ENCODE results near the gene OPCML.

OPCML gene

GRCh38 chr11:133350045-133350444, 182.3 kb downstream of the OPCML start:
- no peak for FAIRE-seq

DNA sequence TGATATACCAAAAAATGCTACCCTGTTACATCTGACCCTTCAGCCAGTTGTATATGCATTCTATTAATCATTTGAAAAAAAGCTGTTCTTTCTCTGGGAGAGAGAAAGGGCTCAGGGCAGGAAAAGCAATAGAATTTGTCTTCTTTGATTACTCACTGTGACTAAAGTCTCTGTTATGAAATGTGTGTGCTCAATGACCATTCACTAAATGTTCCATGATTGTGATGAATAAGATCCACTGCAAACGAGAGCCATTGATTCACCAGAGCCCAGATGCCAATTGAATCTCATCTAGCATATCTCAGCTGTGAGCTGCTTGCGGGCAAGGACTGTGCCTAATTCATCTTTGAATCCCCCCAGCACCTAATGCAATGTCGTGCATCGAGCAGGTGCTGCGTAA, 184.3 kb downstream of the OPCML start:
- FAIRE-seq = no peak

DNA sequence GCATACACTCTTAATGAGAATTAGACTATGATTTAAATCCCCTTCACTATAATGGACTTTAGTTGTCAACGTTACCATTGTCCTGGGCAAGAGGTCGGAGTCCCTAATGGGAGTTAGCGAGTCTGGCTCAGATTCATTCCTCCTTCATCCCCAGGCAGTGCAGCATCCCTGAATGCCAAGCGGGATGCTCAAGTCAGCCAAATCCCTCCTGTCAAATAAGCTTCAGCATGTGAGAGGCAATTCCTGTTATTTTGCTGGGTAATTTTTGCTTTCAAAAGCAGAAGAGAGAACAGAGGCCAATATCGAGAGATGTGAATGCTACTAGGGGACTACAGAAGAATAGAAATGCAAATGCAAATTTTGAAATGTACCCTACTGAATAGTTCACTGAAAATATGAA, 186.2 kb downstream of the OPCML start:
- FAIRE-seq = no peak

DNA sequence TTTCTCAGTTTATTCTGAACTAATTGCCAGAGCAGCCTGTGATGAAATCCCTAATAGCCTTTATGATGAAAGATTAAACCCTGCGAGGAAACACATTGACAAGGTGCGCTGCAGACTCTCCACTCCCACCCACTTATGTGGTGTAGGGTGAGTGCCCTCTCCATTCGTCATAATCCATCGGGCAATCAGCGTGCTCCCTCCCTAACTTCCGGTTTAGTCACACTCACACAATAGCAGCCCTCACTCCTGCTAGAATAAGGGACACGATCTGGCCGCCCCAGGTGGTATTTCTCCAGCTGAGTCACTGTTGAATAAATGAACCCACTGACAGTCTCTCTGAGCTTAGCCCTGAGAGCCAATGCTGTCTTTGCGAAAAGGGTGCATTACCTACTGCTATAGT, 188.3 kb downstream of the OPCML start:
- FAIRE-seq = no peak

- FAIRE-seq = no peak
Observed at GRCh38 chr11:133339495-133340140, 192.7 kb downstream of the OPCML start.

DNA sequence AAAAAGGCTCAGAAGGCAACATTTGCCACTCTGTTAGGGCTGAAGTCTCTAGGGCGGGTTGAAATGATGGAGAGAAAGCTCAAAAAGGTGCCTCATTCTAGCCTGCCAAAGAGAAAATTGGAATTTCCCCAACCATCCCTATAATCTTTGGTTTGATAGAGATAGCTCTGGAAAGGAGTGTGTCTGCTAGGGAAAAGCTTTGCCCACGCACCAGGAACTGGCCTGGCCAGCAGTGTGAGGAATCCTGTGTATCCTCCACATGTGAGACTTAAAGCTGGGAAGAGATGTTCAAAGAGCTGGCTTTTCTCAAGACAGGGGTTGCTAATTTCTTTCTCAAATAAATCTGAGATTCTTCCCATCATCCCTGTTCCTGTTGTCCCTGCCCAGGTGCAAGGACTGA, 193.7 kb downstream of the OPCML start:
- FAIRE-seq = no peak

- no peak for FAIRE-seq
Observed at GRCh38 chr11:133337951-133338418, 194.3 kb downstream of the OPCML start.

- FAIRE-seq = no peak
Observed at GRCh38 chr11:133337193-133337592, 195.1 kb downstream of the OPCML start.

DNA sequence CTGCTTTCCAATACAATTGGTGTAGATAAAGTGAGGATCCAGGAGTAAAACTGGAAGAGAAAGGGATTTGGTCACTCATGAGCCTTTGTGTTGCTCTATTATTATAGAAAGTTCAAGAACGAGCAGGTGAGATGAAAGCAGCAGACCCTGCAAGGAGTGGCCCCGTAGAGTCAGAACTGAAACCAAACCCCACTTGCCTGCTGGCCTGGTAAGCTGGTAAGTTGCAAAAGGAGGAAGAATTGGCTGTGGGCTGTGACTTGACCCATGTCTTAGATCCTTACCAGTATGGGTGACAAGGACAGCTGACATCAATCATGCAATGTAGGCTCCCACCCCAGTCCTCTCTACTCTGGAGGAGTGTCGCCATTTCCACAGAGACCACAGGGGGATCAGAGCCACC, 201.3 kb downstream of the OPCML start:
- no peak for FAIRE-seq

GRCh38 chr11:133326849-133327248, 205.5 kb downstream of the OPCML start:
- no peak for FAIRE-seq

DNA sequence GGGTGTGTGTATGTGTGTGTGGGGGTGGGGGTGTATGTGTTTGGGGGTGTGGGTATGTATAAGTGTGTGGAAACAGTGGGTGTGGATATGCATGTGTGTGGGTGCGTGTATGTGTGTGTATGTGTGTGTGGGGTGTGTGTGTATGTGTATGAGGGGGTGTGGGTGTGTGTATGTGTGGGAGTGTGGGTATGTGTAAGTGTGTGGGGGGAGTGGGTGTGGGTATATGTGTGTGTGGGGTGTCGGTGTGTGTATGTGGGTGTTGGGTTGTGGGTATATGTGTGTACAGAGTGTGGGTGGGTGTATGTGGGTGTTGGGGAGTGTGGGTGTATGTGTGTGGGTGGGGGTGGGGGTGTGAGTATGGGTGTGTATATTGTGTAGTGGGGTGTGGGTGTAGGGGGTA, 206.0 kb downstream of the OPCML start:
- FAIRE-seq = no peak

- FAIRE-seq = no peak
Observed at GRCh38 chr11:133325711-133326110, 206.6 kb downstream of the OPCML start.

GRCh38 chr11:133323354-133323753, 208.9 kb downstream of the OPCML start:
- FAIRE-seq = no peak

GRCh38 chr11:133318221-133318620, 214.1 kb downstream of the OPCML start:
- FAIRE-seq = no peak

DNA sequence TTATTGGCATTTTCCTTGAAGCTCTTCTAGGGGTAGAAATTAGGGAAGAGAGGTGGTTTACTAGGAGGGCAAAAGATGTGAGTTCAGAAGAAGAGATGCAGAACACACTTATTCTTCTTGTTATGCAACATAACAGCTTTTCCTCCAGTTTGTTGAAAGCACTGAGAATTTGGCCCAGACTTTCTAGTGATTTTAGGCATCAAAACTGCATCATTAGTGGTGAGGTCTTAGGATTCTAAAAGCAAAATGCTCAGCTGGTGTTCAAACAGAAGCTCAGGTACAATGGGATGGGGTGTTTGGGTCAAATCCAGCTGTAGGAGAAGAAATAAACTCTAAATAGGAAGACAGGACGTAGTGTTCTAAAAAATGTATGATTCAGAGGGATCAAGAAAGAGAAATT, 221.1 kb downstream of the OPCML start:
- FAIRE-seq = no peak

DNA sequence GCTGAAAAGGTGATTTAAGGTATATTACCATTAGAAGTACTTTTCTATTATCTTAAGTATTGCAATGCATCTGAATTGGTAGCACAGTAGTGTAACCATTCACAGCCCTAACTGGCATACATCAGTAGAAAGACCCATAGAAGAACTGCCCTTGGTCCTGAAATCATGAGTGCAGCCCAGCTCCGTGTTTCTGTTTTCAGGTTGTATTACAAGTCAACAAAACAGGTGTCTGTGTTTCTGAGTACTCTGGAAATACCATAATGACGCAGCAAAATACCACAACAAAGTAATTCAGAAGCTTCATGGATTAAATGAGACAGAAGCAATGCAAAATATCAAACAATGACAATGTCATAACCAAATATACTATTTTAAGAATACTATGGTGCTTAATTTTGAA, 226.3 kb downstream of the OPCML start:
- FAIRE-seq = no peak

DNA sequence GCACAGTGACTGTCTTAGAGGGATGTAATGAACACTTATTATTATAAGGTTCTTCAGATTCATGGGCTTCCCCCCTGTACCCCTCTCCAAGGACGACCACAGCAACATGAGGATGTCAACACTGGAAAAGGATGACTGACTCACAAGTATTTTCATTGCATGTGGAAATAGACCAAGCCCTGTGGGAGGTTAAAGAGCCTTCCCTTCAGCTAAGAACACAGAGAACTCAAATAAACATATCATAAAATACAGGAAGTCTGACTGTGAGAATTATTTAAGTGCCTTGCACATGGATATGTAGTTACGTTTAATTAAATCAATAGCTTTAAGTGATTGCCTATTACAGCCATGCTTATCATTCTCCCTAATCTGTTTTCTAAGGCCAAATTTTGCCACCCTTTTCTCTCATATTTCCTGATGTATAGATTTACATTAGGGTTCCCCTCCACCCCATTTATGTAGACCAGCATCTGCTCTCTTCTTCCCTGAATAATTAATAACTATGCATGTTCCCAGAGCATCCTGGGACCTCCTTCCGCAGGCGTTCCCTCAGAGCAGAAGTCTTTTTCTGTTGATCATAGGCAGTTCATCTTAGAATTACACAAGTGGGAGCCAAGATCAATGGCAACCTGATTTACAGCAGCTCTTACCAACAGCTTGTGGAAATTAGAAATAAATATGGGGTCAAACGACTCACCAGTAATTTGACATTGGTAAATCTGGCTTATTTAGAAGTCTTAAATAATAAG, 226.9 kb downstream of the OPCML start:
- no peak for FAIRE-seq

DNA sequence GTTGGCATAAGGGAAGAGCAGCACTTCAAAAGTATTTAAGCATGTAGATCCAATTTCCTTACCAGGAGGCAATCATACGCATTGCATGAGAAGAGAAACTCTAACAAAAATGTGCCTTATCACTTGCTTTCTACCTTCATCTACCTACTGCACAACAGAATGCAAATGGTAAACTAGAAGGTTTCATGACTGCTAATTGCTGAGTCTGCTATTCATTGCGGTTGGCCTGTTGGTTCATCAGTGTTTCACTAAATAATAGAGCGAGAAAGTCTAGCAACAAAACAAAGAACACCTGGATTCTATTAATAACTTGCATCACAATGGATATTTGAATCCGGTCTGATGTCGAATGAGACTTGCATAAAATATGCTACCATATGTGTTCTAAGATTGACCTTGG, 229.0 kb downstream of the OPCML start:
- no peak for FAIRE-seq

- no peak for FAIRE-seq
Observed at GRCh38 chr11:133302056-133302455, 230.2 kb downstream of the OPCML start.

- FAIRE-seq = no peak
Observed at GRCh38 chr11:133300666-133301065, 231.6 kb downstream of the OPCML start.

GRCh38 chr11:133291780-133292179, 240.5 kb downstream of the OPCML start:
- no peak for FAIRE-seq

GRCh38 chr11:133285359-133285758, 246.9 kb downstream of the OPCML start:
- FAIRE-seq = no peak

DNA sequence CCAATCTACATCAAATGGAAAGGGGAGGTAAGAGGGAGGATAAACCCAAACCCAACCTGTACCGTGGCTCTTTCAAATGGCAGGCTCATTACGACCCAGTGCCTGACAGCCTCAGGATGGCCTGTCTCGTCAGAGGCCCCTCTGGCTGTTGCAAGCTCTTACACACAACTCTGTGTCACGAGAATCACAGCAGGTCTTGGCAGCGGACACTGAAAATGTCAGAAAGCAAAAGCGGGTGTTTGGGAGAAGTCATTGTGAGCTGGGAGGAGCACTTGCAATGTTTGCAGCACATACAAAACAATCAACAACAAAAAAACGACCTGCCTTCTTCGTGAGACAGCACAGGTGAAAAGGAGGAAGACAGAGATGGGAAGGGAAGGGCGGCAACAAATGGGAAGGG, 248.1 kb downstream of the OPCML start:
- no peak for FAIRE-seq

DNA sequence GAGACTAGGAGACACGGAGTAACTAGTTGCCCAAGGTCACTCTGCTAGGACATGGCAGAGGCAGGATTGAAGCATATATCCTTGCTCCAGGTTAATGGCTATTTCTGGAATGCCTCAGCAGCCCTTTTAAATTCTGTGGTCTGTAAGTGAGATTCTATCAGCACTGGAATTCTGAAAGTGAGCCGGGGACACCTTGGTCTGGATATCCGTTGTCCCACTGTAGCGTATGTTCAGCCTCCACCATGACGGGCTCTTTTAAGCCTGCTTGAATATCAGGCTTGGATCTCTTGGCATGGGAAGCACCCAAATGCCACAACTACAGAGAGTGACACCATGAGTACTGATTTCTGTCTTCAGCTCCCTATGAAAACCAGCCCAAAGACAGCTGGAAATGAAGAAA, 254.4 kb downstream of the OPCML start:
- no peak for FAIRE-seq
